ENCODE data around the gene ACTN4.

- TF ChIP-seq CTCF (IDR thresholded peaks at IDR 0.05 in 2 of 3, conservative IDR thresholded peaks at IDR 0.05 in 1 of 3; ENCODE audit: control insufficient read depth in 2 of 3, extremely low read depth in 1 of 3, insufficient read depth in 1 of 3, low read depth in 3 of 3, low read length in 3 of 3) (no peak), PAX8 (IDR thresholded peaks at IDR 0.05) (no peak), SMC3 (IDR thresholded peaks at IDR 0.05; ENCODE audit: borderline replicate concordance, low read length) (no peak)
These were observed 718 bp downstream of the ACTN4 start for GRCh38 chr19:38647966-38648768.

Data from GM12878 (cell line).